HG02840 (cell line): ENCODE data around the gene TEX14.

Experiments used
- ATAC-seq: cut with Tn5 transposase; IDR thresholded peaks from one replicate; pipeline ENCODE4 v1.9.1; 2021; ENCODE audit warnings: mild to moderate bottlenecking, moderate library complexity, moderate number of reproducible peaks; ENCODE audit not compliant: unreplicated experiment, low FRiP score

The TEX14 gene

DNA sequence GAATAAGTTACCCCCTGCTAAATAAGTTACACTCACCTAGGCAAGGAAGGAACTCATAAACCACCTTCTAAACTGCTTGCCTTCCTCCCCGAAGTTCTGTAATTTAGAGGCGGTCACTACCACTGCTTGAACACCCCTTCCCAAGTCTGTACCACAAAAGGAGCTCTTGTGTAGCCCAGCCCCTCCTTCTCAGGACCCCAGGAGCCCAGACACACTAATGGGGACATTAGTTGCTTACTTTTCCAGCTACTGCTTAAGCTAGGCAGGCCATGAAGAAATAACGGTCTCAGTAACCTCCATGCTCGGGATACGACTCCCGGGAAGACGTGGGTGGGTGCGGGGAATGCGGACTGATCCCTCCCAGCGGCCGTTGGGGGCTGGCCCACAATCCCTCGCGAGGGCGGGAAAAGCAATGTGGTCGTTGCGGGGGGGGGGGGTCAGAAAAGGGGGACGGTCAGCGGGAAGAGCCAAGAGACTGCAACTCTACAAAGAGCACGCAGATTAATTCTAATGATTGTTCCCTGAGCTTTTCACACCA lies at the start of gene TEX14:
Gene TEX14 (minus strand): TSS at position 345 of the 538 bp plus-strand sequence. CDS start 40,044 bp downstream, outside the sequence.
- ATAC-seq: no peak

GRCh38 chr17:58741121-58741625 lies 49.3 kb upstream of the TEX14 start:
- no peak for ATAC-seq

DNA sequence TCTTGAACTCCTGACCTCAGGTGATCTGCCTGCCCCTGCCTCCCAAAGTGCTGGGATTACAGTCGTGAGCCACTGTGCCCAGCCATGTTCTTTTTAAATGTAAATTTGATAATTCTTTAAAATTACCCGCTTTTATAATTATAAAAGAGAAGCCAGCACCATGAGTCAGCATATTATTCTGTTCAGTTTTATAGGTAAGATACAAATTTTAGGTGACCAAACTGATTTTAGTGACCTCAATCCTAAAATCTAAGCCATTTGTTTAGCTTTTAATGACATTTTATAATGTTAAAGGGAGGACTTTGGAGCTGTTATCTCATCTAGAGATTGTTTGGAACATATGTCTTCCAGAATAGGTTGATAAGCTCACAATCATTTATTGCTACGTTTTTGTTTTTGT lies 43.0 kb upstream of the TEX14 start:
- no peak for ATAC-seq

- no peak for ATAC-seq
Measured at GRCh38 chr17:58734040-58734439, 42.2 kb upstream of the TEX14 start.

DNA sequence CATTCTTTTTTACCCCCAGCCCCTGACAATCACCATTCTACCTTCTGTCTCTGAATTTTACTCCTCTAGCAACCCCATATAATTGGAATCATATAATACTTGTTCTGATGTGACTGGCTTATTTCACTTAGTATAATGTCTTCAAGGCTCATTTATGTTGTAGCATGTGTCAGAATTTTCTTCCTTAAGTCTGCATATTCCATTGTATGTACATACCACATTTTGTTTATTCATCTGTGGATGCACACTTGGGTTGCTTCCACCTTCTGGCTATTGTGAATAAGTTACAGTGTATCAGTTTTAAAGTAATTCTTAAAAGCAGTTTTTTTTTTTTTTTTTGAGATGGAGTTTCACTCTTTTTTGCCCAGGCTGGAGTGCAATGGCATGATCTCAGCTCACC lies 39.1 kb upstream of the TEX14 start:
- ATAC-seq: no peak

GRCh38 chr17:58728798-58729197 lies 37.0 kb upstream of the TEX14 start:
- no peak for ATAC-seq

DNA sequence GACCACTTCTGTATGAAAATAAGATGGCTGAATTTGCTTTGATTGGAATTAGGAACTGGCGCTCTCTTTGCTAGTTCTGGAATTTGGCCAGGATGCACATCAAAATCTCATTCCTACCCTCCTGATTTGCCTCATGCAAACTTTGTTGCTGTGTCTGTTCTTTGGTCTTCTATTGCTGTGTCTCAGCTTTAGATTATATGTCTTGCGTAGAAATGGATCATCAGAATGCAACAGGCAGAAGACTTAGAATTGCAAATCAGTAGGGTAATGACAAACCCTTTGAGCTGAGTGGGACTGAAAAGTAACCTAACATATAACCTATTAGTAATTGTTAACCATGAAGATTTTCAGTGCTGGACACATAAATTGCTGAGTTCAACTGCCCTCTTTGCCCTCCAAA lies 30.9 kb upstream of the TEX14 start:
- ATAC-seq: no peak

- no peak for ATAC-seq
Measured at GRCh38 chr17:58722274-58722673, 30.4 kb upstream of the TEX14 start.

DNA sequence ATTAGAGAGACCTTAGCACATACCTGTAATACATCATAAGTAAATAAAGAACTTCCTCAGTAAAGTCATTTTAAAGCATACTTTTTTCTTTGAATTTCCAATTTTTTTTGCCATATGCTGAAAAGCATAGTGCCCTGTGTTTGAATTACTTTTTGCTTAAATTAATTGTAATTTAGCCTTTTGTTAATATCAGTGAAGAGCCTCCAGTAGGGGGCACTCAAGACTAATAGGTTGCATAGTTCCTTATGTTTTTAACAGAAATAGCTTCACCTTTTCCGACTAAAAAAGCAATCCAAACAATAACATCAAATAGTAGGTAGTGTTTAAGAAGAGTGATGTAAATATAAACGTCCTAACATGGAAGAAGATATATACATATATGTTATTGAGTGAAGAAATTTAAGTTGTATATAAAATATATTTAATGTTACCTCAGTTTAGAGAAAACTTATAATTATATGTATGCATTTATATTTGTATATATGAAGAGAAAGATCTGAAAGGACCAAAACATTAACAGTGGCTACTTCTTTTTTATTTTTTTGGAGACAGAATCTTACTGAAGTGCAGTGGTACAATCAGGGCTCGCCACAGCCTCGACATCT lies 19.2 kb upstream of the TEX14 start:
- ATAC-seq: no peak

- no peak for ATAC-seq
Measured at GRCh38 chr17:58706351-58707140, 14.7 kb upstream of the TEX14 start.

DNA sequence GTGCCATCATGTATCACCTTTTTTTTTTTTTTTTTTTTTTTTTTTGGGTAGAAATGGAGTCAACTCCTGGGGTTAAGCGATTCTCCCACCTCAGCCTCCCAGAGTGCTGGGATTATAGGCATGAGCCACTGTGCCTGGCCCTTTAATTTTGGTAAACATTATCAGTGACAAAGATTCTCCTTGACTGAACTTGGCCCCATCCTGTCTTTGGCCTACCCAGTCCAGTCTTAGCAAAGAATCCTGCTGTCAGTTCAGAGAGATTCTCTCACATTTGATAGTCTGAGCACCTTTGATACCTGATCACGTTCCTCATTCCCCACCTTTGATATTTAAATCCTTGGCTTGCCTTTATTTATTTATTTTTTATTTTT lies 12.1 kb upstream of the TEX14 start:
- no peak for ATAC-seq

DNA sequence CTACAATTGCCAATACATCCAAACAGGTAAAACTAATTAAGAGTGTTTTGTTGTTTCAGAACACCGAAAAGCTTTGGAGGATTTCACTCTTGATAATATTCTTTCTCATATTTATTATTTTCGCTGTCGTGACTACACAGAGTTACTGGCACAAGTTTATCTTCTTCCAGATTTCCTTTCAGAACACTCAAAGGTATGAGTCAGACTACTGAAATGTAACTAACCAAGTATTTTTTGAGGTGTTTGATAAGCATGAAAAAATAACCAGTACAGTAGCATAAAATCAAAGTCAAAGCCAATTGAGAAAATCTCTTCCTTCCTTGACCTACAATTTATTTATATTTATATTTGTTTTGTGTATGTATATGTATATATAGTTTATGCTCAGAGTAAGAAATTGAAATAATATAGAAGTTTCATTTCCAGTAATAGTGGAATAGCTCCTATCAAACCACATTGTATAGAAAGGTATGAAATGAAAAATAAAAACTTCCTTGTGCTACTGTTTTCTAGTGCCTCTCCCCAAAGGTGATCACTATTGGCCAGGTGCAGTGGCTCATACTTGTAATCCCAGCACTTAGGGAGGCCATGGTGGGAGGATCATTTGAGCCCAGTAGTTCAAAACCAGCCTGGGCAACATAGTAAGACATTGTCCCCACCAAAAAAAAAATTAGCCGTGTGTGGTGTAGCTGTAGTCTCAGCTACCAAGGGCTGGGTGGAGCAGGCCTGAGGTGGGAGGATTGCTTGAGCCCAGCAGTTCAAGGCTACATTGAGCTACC lies 11.5 kb upstream of the TEX14 start:
- no peak for ATAC-seq

DNA sequence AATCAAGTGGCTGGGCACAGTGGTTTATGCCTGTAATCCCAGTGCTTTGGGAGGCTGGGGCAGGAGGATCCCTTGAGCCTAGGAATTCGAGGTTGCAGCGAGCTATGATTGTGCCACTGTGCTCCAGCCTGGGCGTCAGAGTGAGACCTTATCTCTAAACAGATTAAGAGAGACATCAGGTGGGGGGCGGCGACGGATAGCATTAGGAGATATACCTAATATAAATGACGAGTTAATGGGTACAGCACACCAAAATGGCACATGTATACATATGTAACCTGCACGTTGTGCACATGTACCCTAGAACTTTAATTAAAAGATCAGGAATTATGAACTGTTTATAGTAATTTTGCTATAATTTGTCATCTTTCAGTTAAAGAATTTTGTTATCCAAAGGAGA lies 10.9 kb upstream of the TEX14 start:
- no peak for ATAC-seq

- no peak for ATAC-seq
Measured at GRCh38 chr17:58702045-58702476, 10.2 kb upstream of the TEX14 start.

DNA sequence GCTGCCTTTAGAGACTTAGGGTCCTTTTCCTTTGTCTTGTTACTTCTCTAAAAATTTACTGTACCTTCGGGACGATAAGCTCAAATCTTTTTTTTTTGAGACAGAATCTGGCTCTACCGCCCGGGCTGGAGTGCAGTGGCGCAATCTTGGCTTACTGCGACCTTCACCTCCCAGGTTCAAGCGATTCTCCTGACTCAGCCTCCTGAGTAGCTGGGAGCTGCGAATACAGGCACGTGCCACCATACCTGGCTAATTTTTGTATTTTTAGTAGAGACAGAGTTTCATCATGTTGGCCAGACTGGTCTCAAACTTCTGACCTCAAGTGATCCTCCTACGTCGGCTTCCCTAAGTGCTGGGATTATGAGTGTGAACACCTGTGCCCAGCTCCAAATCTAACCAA lies 7.9 kb upstream of the TEX14 start:
- no peak for ATAC-seq

DNA sequence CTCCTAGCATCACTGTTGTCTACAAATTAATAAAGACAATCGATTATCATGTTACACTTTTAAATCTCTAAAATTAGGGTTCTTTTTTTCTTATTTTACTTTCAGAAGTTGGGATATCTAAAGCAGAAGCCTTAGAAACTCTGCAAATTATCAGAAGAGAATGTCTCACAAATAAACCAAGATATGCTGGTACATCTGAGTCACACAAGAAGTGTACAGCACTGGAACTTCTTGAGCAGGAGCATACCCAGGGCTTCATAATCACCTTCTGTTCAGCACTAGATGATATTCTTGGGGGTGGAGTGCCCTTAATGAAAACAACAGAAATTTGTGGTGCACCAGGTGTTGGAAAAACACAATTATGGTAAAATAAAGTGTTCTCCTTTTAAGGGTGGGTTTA lies 3.0 kb upstream of the TEX14 start:
- ATAC-seq: no peak

DNA sequence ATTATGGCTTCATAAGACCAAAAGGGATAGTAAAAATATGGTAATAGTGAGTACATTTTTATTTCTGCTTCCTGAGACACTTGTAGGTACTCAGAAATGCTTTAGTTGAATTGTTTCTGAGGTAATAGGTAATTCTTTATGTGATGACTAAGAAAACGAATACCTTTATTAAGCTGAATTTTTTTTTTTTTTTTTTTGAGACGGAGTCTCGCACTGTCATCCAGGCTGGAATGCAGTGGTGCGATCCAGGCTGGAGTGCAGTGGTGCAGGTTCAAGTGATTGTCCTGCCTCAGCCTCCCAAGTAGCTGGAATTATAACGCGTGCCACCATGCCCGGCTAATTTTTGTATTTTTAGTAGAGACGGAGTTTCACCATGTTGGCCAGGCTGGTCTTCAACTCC lies 2.5 kb upstream of the TEX14 start:
- ATAC-seq: no peak

GRCh38 chr17:58693751-58694150 lies 1.9 kb upstream of the TEX14 start:
- no peak for ATAC-seq

GRCh38 chr17:58693208-58693607 lies 1.4 kb upstream of the TEX14 start:
- ATAC-seq: no peak

DNA sequence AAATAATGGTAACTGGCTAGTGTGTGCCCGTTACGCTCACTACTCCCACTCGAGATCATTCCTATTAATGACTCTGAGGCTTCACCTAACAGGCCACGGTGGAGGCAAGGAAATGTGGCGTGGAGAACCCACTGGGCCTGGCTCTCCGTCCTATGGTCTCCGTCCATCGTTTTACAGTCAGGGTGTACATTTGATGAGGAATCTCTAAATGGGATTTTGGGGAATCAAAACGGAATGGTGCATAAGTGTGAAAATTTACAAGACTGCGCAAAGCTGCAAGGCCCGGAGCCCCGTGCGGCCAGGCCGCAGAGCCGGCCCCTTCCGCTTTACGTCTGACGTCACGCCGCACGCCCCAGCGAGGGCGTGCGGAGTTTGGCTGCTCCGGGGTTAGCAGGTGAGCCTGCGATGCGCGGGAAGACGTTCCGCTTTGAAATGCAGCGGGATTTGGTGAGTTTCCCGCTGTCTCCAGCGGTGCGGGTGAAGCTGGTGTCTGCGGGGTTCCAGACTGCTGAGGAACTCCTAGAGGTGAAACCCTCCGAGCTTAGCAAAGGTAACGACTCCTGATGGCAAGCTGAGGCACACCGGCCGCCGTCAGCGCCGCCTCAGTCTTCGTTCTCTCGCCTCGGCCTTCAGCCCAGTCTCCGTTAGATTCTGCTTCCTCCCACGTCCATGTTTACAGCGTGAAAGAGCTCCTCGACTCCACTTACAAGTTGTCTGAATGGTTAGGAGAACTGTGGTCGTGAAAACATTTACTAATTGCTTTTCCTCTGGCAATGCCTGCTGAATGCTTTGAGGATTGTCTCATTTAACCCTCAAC lies 602 bp upstream of the TEX14 start, which contains the start of gene RAD51C:
Gene RAD51C (plus strand): TSS at position 364 of the 817 bp plus-strand sequence. CDS start 42 bp downstream, at position 406.
- peak; percentile 92 for ATAC-seq
